Fibroblast of villous mesenchyme (primary cell): ENCODE data around the gene PHF19. TPM values are rescaled to one million over a fixed set of nuclear protein-coding genes. Genes with fewer than 3 reads are reported as not detected.

Experiments
- DNase-seq: peaks from one replicate; pipeline ENCODE4 v3.0.0-alpha.2; 2010; ENCODE audit warnings: low read depth
- H3K4me3 ChIP-seq: 2 replicates; pipeline ENCODE4 v1.5.1; 2011; ENCODE audit warnings: low read depth, mild to moderate bottlenecking, low read length
- total RNA-seq: library from RNA; depleted of rRNA; stranded (reverse); fragments of >200 nt; gene quantifications from 2 replicates; pipeline ENCODE4 v1.2.3, GENCODE V29; 2012
- TF ChIP-seq, protein P1 (sequence below): IDR thresholded peaks from 2 replicates; pipeline ENCODE4 v1.5.1; 2012; ENCODE audit warnings: low read depth, mild to moderate bottlenecking, low read length; ENCODE audit not compliant: insufficient read depth

Gene PHF19
- total RNA-seq, 1 donor: 35.8 TPM

DNA sequence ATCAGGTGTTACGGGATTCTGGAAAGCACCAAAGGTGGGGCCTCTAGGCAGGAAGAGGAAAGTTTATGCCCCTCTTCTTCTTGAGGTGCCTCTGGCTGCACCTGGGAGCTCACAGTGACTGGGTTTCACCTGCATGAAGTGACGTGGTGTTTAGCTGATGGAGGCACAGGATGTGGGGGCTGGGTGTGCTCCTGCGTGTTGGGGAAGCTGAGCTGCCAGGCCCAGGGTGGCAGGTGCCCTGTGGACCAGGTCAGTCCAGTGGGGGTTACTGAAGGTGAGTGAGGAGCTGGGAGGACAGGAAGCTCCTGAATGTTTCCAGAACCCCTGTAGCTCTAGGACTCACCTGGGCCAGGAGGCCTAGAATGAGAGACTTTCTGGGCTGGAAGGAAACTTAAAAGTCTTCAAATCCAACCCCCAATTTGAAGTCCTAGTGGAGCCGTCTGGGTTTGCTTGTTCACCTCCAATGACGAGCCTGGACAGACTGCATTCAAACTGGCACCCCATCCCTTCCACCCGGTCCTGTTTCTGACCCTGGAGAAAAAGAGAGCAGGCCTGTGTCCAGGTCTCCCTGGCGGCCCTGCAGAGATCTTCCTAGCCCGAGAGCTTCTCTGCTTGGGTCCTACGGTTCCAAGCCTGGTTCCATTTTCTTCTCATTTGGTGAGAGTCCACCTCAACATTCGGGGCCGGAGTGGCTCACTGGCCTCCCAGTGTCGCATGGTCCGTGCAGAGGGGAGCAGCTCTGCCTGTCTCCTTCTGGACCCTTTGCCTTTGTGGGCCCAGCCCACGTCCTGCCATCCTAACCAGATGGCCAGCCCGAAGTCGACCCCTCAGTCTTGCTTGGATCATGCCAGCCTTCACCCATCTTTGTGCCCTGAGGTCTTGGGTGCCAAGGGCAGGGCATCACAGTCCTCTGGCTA is 27.3 kb upstream of the PHF19 start:
- no peak for DNase-seq
- H3K4me3 ChIP-seq: no peak overlapping the region
- TF ChIP-seq, protein P1, sequence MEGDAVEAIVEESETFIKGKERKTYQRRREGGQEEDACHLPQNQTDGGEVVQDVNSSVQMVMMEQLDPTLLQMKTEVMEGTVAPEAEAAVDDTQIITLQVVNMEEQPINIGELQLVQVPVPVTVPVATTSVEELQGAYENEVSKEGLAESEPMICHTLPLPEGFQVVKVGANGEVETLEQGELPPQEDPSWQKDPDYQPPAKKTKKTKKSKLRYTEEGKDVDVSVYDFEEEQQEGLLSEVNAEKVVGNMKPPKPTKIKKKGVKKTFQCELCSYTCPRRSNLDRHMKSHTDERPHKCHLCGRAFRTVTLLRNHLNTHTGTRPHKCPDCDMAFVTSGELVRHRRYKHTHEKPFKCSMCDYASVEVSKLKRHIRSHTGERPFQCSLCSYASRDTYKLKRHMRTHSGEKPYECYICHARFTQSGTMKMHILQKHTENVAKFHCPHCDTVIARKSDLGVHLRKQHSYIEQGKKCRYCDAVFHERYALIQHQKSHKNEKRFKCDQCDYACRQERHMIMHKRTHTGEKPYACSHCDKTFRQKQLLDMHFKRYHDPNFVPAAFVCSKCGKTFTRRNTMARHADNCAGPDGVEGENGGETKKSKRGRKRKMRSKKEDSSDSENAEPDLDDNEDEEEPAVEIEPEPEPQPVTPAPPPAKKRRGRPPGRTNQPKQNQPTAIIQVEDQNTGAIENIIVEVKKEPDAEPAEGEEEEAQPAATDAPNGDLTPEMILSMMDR: no peak

DNA sequence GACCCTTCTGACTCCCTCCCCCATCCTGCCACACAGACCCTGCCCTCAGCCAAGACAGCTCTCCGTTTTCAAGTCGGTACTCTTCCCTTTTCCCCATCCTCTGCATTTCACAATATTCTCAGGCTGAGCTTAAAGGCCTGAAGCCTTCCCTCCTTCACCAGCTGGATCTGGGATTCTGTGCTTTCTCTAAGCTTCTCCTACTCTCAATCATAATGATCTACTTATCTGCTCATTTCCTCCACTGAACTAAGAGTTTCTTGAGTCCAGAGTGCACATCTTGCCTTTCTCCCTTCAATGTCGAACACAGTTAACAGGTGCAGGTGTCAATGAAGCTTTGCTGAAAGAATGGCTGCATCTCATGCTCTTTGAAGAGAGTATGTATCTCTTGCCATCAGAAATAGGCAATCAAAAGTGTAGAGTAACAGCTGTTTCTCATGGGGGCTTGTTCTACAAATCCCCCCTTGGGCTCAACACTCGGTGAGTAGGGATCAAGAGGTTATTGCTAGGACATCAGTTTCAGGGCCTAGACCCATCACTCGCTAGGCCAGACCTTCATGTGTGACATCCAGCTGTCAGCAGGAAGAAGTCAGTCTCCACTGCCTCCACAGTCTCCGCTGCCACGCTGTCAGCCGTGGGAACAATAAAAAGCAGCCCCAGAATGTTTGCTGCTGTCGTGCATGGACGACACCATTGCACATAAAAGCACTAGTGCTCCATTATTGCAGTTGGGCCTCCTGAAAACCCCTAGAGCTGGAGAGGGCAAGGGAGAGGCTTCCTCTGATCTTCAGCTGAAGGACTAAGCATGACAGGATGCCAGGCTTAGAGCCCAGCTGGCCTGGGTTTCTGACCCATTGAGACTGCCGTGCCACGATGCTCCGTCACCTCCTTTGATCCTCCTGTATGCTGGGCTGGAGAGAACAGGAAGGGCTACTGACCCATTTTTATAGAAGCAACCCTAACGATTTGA is 25.9 kb upstream of the PHF19 start:
- TF ChIP-seq, protein P1: no peak
- H3K4me3 ChIP-seq: no peak overlapping the region
- DNase-seq: no peak

DNA sequence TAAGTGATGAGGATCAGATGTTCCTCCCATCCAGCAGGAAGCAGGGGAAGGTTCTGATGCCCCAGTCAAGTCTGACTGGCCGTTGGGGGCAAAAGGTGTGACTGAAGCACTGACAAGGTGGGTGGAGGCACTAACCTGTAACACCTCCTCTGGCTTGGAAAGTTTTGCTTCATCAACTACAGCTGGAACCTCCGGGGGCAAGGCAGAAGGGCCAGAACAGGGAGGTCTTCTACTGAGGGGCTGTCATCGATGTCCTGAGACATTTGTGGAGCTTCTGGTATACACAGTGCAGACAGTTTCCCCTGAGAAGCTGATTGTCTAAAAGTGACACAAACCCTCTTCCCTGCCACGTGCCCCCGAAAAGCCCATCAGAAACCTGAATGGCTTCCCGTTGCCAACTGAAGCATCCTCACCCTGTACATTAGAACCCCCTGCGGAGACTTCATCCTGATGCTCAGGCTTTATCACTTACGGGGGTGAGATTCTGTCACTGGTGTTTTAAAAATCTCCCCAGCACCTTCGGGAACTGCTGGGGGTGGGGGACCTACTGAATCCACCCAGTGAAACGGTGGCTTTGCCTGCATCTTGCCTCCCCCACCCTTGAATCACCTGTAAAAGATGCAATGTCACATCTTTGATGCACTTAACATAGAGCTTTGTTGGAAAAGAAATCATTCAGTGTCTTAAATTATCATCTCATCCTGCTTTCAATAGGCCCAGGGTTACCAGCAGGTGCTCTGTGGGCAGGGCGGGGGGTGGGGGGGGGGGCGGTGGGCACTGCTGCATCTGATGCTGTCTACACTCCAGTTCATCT is 25.0 kb upstream of the PHF19 start:
- TF ChIP-seq, protein P1: no peak
- H3K4me3 ChIP-seq: no peak overlapping the region
- DNase-seq: no peak

DNA sequence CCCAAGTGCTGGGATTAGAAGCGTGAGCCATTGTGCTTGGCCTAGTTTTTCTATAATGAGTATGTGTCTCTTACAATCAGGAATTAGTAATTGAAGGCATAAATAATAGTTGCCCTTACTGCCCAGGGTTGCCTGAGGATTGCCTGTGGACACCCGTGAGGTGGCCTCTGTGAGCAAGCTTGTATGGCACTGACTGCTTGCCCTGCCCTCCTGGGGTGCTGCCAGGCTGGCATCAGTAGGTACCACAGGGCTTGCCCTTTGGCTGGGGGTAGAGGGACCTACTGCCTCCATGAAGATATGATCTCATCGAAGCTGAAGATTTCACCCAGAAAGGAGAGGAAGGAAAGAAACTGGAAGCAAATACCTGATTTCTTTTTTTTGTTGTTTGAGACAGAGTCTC is 23.8 kb upstream of the PHF19 start:
- H3K4me3 ChIP-seq: no peak overlapping the region
- DNase-seq: no peak
- TF ChIP-seq, protein P1: no peak

DNA sequence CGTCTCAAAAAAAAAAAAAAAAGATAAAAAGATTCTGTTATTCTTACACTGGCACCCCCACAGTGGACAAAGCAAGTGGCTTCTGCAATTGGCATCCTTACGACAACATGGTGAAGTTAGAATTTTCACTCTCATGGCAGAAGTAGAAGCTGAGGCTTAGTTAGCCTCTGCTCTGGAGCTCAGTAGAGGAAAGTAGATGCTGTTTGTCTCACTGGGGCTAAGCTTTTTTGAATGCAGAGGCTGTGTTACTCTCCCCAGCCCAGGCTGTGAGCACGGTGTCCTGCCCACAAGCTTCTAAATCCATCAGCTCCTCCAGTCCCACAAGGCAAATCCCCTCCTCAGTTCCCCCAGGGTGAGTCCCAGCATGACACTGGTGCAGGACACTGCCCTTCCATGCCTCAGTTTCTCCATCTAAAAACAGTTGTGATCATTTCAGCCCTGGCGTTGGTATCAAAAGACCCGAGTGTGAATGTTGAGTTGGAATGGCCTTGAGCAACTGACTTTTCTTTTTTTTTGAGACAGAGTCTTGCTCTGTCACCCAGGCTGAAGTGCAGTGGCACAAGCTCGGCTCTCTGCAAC is 22.6 kb upstream of the PHF19 start:
- H3K4me3 ChIP-seq: no peak overlapping the region
- TF ChIP-seq, protein P1: no peak

DNA sequence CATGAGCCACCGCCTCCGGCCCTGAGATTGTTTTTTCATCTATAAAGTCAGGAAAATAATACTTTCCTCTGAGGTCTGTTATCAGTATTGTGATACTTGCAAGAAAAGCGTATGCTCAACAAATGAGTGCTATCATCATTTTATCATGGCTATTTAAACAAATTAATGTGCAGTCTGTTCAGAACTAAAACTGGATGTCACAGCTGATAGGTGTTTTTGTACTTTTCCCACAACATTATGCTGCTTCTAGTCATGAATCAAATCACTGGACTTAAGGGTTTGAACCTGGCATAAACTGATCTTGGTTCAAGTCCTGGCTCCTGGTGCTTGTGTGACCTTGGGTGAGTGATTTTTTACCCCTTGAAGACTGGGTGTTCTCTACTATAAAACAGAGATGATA is 21.4 kb upstream of the PHF19 start:
- TF ChIP-seq, protein P1: no peak
- H3K4me3 ChIP-seq: no peak overlapping the region
- no peak for DNase-seq

More for the DNA sequence above, 22.6 kb upstream of the PHF19 start:
- DNase-seq: no peak
